Tibial artery (tissue), 4 donors: ENCODE measurements around the gene MPP3.
A peak's percentile ranks its signal among the peaks of the same experiment; 100 is the strongest.

Experiments
- DNase-seq, 2 donors: peaks; one replicate each; pipeline ENCODE4 v3.0.0-alpha.2; 2019
- H3K27ac ChIP-seq, 2 donors: fragments of 200-600 bp; sonication (generic) in 1 of 2; 1 replicate in 1 of 2; 2 replicates in 1 of 2; pipeline ENCODE4 v1.5.1; 2018 to 2019; ENCODE audit warnings: mild to moderate bottlenecking in 1 of 2
- H3K27me3 ChIP-seq, 2 donors: fragments of 200-600 bp; sonication (generic) in 1 of 2; one replicate each; pipeline versions ENCODE4 v1.5.1 to v1.6.0; 2016 to 2019
- H3K36me3 ChIP-seq, 3 donors: fragments of 200-600 bp; sonication (generic) in 2 of 3; one replicate each; pipeline ENCODE4 v1.5.1; 2016 to 2019; ENCODE audit warnings: mild to moderate bottlenecking in 2 of 3
- H3K4me1 ChIP-seq, 4 donors: fragments of 200-600 bp; sonication (generic) in 2 of 4; 1 replicate in 3 of 4; 2 replicates in 1 of 4; pipeline ENCODE4 v1.5.1; 2016 to 2019
- H3K4me3 ChIP-seq, 2 donors: fragments of 200-600 bp; sonication (generic) in 1 of 2; 1 replicate in 1 of 2; 2 replicates in 1 of 2; pipeline ENCODE4 v1.5.1; 2018 to 2019; ENCODE audit warnings: mild to moderate bottlenecking in 2 of 2
- H3K9me3 ChIP-seq, 3 donors: fragments of 200-600 bp; sonication (generic) in 1 of 3; one replicate each; pipeline ENCODE4 v1.5.1; 2016 to 2019
- CTCF ChIP-seq, 2 experiments: fragments of 200-600 bp in 1 of 2; fragments of 450-650 bp in 1 of 2; IDR thresholded peaks; one replicate each; pipeline ENCODE4 v1.5.1; 2017 to 2019; ENCODE audit warnings: antibody characterized with exemption in 2 of 2, mild to moderate bottlenecking in 1 of 2, moderate library complexity in 1 of 2
- intact Hi-C: fragments of 100-400 bp; cut with DNase I; formaldehyde crosslinking; loops from one replicate; pipeline ENCODE4 v1.15.0; 2023; ENCODE audit warnings: low total_unique reads

MPP3 gene

GRCh38 chr17:43849116-43849515 is 16.2 kb upstream of the MPP3 start:
- H3K27ac ChIP-seq: no peak overlapping the region
- no peak for TF ChIP-seq CTCF (IDR thresholded peaks at IDR 0.05)
- H3K27me3 ChIP-seq: peaks cover 0 to 12% of the 10 kb centered on the region in 2 donors
- no peaks in the 10 kb centered on the region for H3K36me3 ChIP-seq
- no peaks in the 10 kb centered on the region for H3K9me3 ChIP-seq
- peaks cover 0 to 9% (median 2%) of the 10 kb centered on the region in 4 donors for H3K4me1 ChIP-seq
- DNase-seq: peak in 1 of 2 donors; percentile 37
- no peak overlapping the region for H3K4me3 ChIP-seq
- intact Hi-C loops: loop anchor here (10.0 kb wide), 1 partner anchor 154 kb away; no protein-coding TSS in a partner anchor

- TF ChIP-seq CTCF (IDR thresholded peaks at IDR 0.05): no peak
- Histone ChIP-seq H3K4me3 (no peak overlapping the region), H3K27me3 (peaks cover 0 to 12% of the 10 kb centered on the region in 2 donors), H3K27ac (no peak overlapping the region), H3K4me1 (peaks cover 0 to 9% (median 2%) of the 10 kb centered on the region in 4 donors), H3K9me3 (no peaks in the 10 kb centered on the region), H3K36me3 (no peaks in the 10 kb centered on the region)
- intact Hi-C loops: loop anchor here (10.0 kb wide), 1 partner anchor 154 kb away; no protein-coding TSS in a partner anchor
- DNase-seq: no peak
Observed at GRCh38 chr17:43848601-43849000, 15.7 kb upstream of the MPP3 start.

GRCh38 chr17:43846963-43847371 is 14.0 kb upstream of the MPP3 start, which contains the start of gene CD300LG:
Gene CD300LG (plus strand): TSS chr17:43847176. CDS start chr17:43847217, 41 bp downstream.
- intact Hi-C loops: loop anchor here (10.0 kb wide), 1 partner anchor 152 kb away; no protein-coding TSS in a partner anchor
- Histone ChIP-seq H3K36me3 (no peaks in the 10 kb centered on the region), H3K27ac (peak within 1 kb of the TSS in 1 of 2 donors; percentile 37), H3K4me3 (no peak within 1 kb of the TSS), H3K4me1 (peaks cover 0 to 9% (median 3%) of the 10 kb centered on the region in 4 donors), H3K9me3 (no peaks in the 10 kb centered on the region), H3K27me3 (no peaks in the 10 kb centered on the region)
- no peak for TF ChIP-seq CTCF (IDR thresholded peaks at IDR 0.05)
- DNase-seq: peak in 1 of 2 donors; percentile 51

- H3K27ac ChIP-seq: peak overlapping the region in 1 of 2 donors; percentile 37
- H3K4me1 ChIP-seq: peaks cover 0 to 13% (median 6%) of the 10 kb centered on the region in 4 donors
- peak; percentile 84 to 89 for DNase-seq
- H3K36me3 ChIP-seq: no peaks in the 10 kb centered on the region
- peak; percentile 95 to 96 for TF ChIP-seq CTCF (IDR thresholded peaks at IDR 0.05)
- no peaks in the 10 kb centered on the region for H3K9me3 ChIP-seq
- no peaks in the 10 kb centered on the region for H3K27me3 ChIP-seq
- no peak overlapping the region for H3K4me3 ChIP-seq
- intact Hi-C loops: loop anchor here (10.0 kb wide), 1 partner anchor 151 kb away; no protein-coding TSS in a partner anchor
Observed at GRCh38 chr17:43846221-43846712, 13.3 kb upstream of the MPP3 start.

- no peak for DNase-seq
- no peak for TF ChIP-seq CTCF (IDR thresholded peaks at IDR 0.05)
- peaks cover 0 to 18% (median 11%) of the 10 kb centered on the region in 4 donors for H3K4me1 ChIP-seq
- H3K4me3 ChIP-seq: no peak overlapping the region
- intact Hi-C loops: loop anchor here (10.0 kb wide), 1 partner anchor 151 kb away; no protein-coding TSS in a partner anchor
- no peaks in the 10 kb centered on the region for H3K36me3 ChIP-seq
- no peaks in the 10 kb centered on the region for H3K27me3 ChIP-seq
- H3K9me3 ChIP-seq: no peaks in the 10 kb centered on the region
- peak overlapping the region; percentile 31 to 37 for H3K27ac ChIP-seq
Observed at GRCh38 chr17:43845766-43846165, 12.8 kb upstream of the MPP3 start.
